Fibroblast of mammary gland (primary cell): ENCODE data around the gene LRRC52.

Experiments
- DNase-seq: peaks from one replicate; pipeline ENCODE4 v3.0.0-alpha.2; 2010; ENCODE audit warnings: low read depth
- H3K4me3 ChIP-seq: 2 replicates; pipeline ENCODE4 v1.5.1; 2011; ENCODE audit warnings: low read depth, mild to moderate bottlenecking, low read length, moderate library complexity; ENCODE audit not compliant: control insufficient read depth
- CTCF ChIP-seq: conservative IDR thresholded peaks from 2 replicates; pipeline ENCODE4 v1.5.1; 2011; ENCODE audit warnings: low read depth, low read length, inconsistent platforms; ENCODE audit not compliant: control insufficient read depth, insufficient read depth

LRRC52 gene

GRCh38 chr1:165524639-165525285 is 19.0 kb upstream of the LRRC52 start:
- DNase-seq, result no peak
- TF ChIP-seq CTCF, result no peak
- no peak overlapping the region for H3K4me3 ChIP-seq

GRCh38 chr1:165525708-165526107 is 18.1 kb upstream of the LRRC52 start:
- DNase-seq, result no peak
- TF ChIP-seq CTCF, result no peak
- H3K4me3 ChIP-seq, result no peak overlapping the region

- no peak for TF ChIP-seq CTCF
- no peak overlapping the region for H3K4me3 ChIP-seq
- DNase-seq, result no peak
Measured at GRCh38 chr1:165527251-165528007, 16.4 kb upstream of the LRRC52 start.

GRCh38 chr1:165531021-165531420 is 12.8 kb upstream of the LRRC52 start:
- H3K4me3 ChIP-seq, result no peak overlapping the region
- TF ChIP-seq CTCF, result no peak
- DNase-seq, result no peak

GRCh38 chr1:165532053-165532452 is 11.7 kb upstream of the LRRC52 start:
- TF ChIP-seq CTCF, result no peak
- DNase-seq, result no peak
- no peak overlapping the region for H3K4me3 ChIP-seq

GRCh38 chr1:165533254-165533653 is 10.5 kb upstream of the LRRC52 start:
- no peak for TF ChIP-seq CTCF
- DNase-seq, result no peak

More at GRCh38 chr1:165533254-165533653, 10.5 kb upstream of the LRRC52 start:
- H3K4me3 ChIP-seq, result no peak overlapping the region
